ENCODE results near the gene KIF5C. TPM values are rescaled to one million over a fixed set of nuclear protein-coding genes. Genes with fewer than 3 reads are reported as not detected.

The KIF5C gene
- total RNA-seq, 2 experiments from 2014 or later: 13.5 to 14.1 TPM

GRCh38 chr2:148947299-148947698, 72.3 kb downstream of the KIF5C start:
- DNase-seq: no peak
- no peaks in the 10 kb centered on the region for H3K4me1 Mint-ChIP-seq
- ATAC-seq: no peak
- H3K4me3 Mint-ChIP-seq: no peak overlapping the region
- intact Hi-C loops (cut with DNase I, micrococcal nuclease): no loop called here
- POLR2A ChIA-PET: no interaction called here
- H3K9me3 Mint-ChIP-seq (ENCODE audit: low read depth): no peaks in the 10 kb centered on the region
- H3K27ac Mint-ChIP-seq: no peak overlapping the region
- H3K27me3 Mint-ChIP-seq: no peaks in the 10 kb centered on the region
- peaks cover 20% of the 10 kb centered on the region for H3K36me3 Mint-ChIP-seq (ENCODE audit: low read depth)
- CTCF ChIA-PET: no interaction called here

- ChIA-PET CTCF (no interaction called here), POLR2A (no interaction called here)
- intact Hi-C loops (cut with DNase I, micrococcal nuclease): no loop called here
- Mint-ChIP-seq H3K27me3 (no peaks in the 10 kb centered on the region), H3K36me3 (ENCODE audit: low read depth) (peaks cover 13% of the 10 kb centered on the region), H3K27ac (no peak overlapping the region), H3K4me1 (no peaks in the 10 kb centered on the region), H3K9me3 (ENCODE audit: low read depth) (no peaks in the 10 kb centered on the region), H3K4me3 (no peak overlapping the region)
- DNase-seq (no peak), ATAC-seq (no peak)
Observed at GRCh38 chr2:148948868-148949267, 73.8 kb downstream of the KIF5C start.

GRCh38 chr2:148949348-148949747, 74.3 kb downstream of the KIF5C start:
- no peaks in the 10 kb centered on the region for H3K27me3 Mint-ChIP-seq
- H3K27ac Mint-ChIP-seq: no peak overlapping the region
- ATAC-seq: no peak

GRCh38 chr2:148952621-148953020, 77.6 kb downstream of the KIF5C start:
- H3K27ac Mint-ChIP-seq: no peak overlapping the region
- no peaks in the 10 kb centered on the region for H3K27me3 Mint-ChIP-seq

More at GRCh38 chr2:148949348-148949747, 74.3 kb downstream of the KIF5C start:
- H3K36me3 Mint-ChIP-seq (ENCODE audit: low read depth): peaks cover 13% of the 10 kb centered on the region
- CTCF ChIA-PET: no interaction called here
- DNase-seq: no peak
- POLR2A ChIA-PET: no interaction called here
- intact Hi-C loops (cut with DNase I, micrococcal nuclease): no loop called here
- H3K4me3 Mint-ChIP-seq: no peak overlapping the region
- no peaks in the 10 kb centered on the region for H3K9me3 Mint-ChIP-seq (ENCODE audit: low read depth)
- H3K4me1 Mint-ChIP-seq: no peaks in the 10 kb centered on the region

GRCh38 chr2:148953426-148953825, 78.4 kb downstream of the KIF5C start:
- Mint-ChIP-seq H3K36me3 (ENCODE audit: low read depth) (peaks cover 10% of the 10 kb centered on the region), H3K9me3 (ENCODE audit: low read depth) (no peaks in the 10 kb centered on the region), H3K4me1 (no peaks in the 10 kb centered on the region), H3K4me3 (no peak overlapping the region), H3K27me3 (no peaks in the 10 kb centered on the region), H3K27ac (no peak overlapping the region)
- ChIA-PET CTCF (no interaction called here), POLR2A (no interaction called here)
- ATAC-seq (no peak), DNase-seq (no peak)
- intact Hi-C loops (cut with DNase I, micrococcal nuclease): no loop called here

More at GRCh38 chr2:148952621-148953020, 77.6 kb downstream of the KIF5C start:
- ChIA-PET CTCF (interaction anchor here (1.2 kb wide), 1 partner anchor 40 kb away, joined by 3 read pairs; no protein-coding TSS in a partner anchor), POLR2A (no interaction called here)
- ATAC-seq (no peak), DNase-seq (no peak)
- intact Hi-C loops (cut with DNase I, micrococcal nuclease): no loop called here
- H3K9me3 Mint-ChIP-seq (ENCODE audit: low read depth): no peaks in the 10 kb centered on the region
- peaks cover 11% of the 10 kb centered on the region for H3K36me3 Mint-ChIP-seq (ENCODE audit: low read depth)
- no peak overlapping the region for H3K4me3 Mint-ChIP-seq
- no peaks in the 10 kb centered on the region for H3K4me1 Mint-ChIP-seq

GRCh38 chr2:148954536-148954935, 79.5 kb downstream of the KIF5C start:
- no peak overlapping the region for H3K4me3 Mint-ChIP-seq
- H3K9me3 Mint-ChIP-seq (ENCODE audit: low read depth): no peaks in the 10 kb centered on the region
- no peaks in the 10 kb centered on the region for H3K4me1 Mint-ChIP-seq
- ChIA-PET POLR2A (no interaction called here), CTCF (no interaction called here)
- ATAC-seq (no peak), DNase-seq (no peak)
- peaks cover 9% of the 10 kb centered on the region for H3K36me3 Mint-ChIP-seq (ENCODE audit: low read depth)
- intact Hi-C loops (cut with DNase I, micrococcal nuclease): no loop called here
- H3K27me3 Mint-ChIP-seq: no peaks in the 10 kb centered on the region
- H3K27ac Mint-ChIP-seq: no peak overlapping the region

- H3K4me1 Mint-ChIP-seq: no peaks in the 10 kb centered on the region
- intact Hi-C loops (cut with DNase I, micrococcal nuclease): no loop called here
- peaks cover 2% of the 10 kb centered on the region for H3K36me3 Mint-ChIP-seq (ENCODE audit: low read depth)
- ATAC-seq (no peak), DNase-seq (no peak)
- H3K9me3 Mint-ChIP-seq (ENCODE audit: low read depth): no peaks in the 10 kb centered on the region
- no peak overlapping the region for H3K27ac Mint-ChIP-seq
- CTCF ChIA-PET: no interaction called here
- H3K27me3 Mint-ChIP-seq: no peaks in the 10 kb centered on the region
- POLR2A ChIA-PET: no interaction called here
- no peak overlapping the region for H3K4me3 Mint-ChIP-seq
Observed at GRCh38 chr2:148955798-148956197, 80.8 kb downstream of the KIF5C start.

GRCh38 chr2:148957023-148957422, 82.0 kb downstream of the KIF5C start:
- H3K4me3 Mint-ChIP-seq: no peak overlapping the region
- H3K4me1 Mint-ChIP-seq: no peaks in the 10 kb centered on the region
- no peaks in the 10 kb centered on the region for H3K27me3 Mint-ChIP-seq
- intact Hi-C loops (cut with DNase I, micrococcal nuclease): no loop called here
- ChIA-PET CTCF (interaction anchor here (0.8 kb wide), 1 partner anchor 30 kb away, joined by 3 read pairs; no protein-coding TSS in a partner anchor), POLR2A (no interaction called here)
- DNase-seq (no peak), ATAC-seq (no peak)
- peaks cover 2% of the 10 kb centered on the region for H3K36me3 Mint-ChIP-seq (ENCODE audit: low read depth)
- no peaks in the 10 kb centered on the region for H3K9me3 Mint-ChIP-seq (ENCODE audit: low read depth)
- H3K27ac Mint-ChIP-seq: no peak overlapping the region

GRCh38 chr2:148959745-148960144, 84.7 kb downstream of the KIF5C start:
- Mint-ChIP-seq H3K4me3 (no peak overlapping the region), H3K9me3 (ENCODE audit: low read depth) (no peaks in the 10 kb centered on the region), H3K36me3 (ENCODE audit: low read depth) (peaks cover 2% of the 10 kb centered on the region), H3K27ac (no peak overlapping the region), H3K27me3 (no peaks in the 10 kb centered on the region), H3K4me1 (no peaks in the 10 kb centered on the region)
- CTCF ChIA-PET: no interaction called here
- POLR2A ChIA-PET: no interaction called here
- ATAC-seq (no peak), DNase-seq (no peak)
- intact Hi-C loops (cut with DNase I, micrococcal nuclease): no loop called here

GRCh38 chr2:148960483-148960882, 85.5 kb downstream of the KIF5C start:
- ChIA-PET CTCF (no interaction called here), POLR2A (no interaction called here)
- no peaks in the 10 kb centered on the region for H3K9me3 Mint-ChIP-seq (ENCODE audit: low read depth)
- DNase-seq (no peak), ATAC-seq (no peak)
- H3K27ac Mint-ChIP-seq: no peak overlapping the region
- intact Hi-C loops (cut with DNase I, micrococcal nuclease): no loop called here
- H3K36me3 Mint-ChIP-seq (ENCODE audit: low read depth): peaks cover 2% of the 10 kb centered on the region
- H3K27me3 Mint-ChIP-seq: no peaks in the 10 kb centered on the region
- no peaks in the 10 kb centered on the region for H3K4me1 Mint-ChIP-seq
- H3K4me3 Mint-ChIP-seq: no peak overlapping the region

GRCh38 chr2:148963461-148963860, 88.4 kb downstream of the KIF5C start:
- H3K4me1 Mint-ChIP-seq: no peaks in the 10 kb centered on the region
- POLR2A ChIA-PET: no interaction called here
- H3K4me3 Mint-ChIP-seq: no peak overlapping the region
- DNase-seq (no peak), ATAC-seq (no peak)
- H3K27me3 Mint-ChIP-seq: no peaks in the 10 kb centered on the region
- H3K9me3 Mint-ChIP-seq (ENCODE audit: low read depth): no peaks in the 10 kb centered on the region
- peaks cover 2% of the 10 kb centered on the region for H3K36me3 Mint-ChIP-seq (ENCODE audit: low read depth)
- intact Hi-C loops (cut with DNase I, micrococcal nuclease): no loop called here
- H3K27ac Mint-ChIP-seq: no peak overlapping the region
- CTCF ChIA-PET: interaction anchor here (1.2 kb wide), 1 partner anchor 52 kb away, joined by 3 read pairs; no protein-coding TSS in a partner anchor

GRCh38 chr2:148965623-148966437, 90.8 kb downstream of the KIF5C start:
- H3K4me1 Mint-ChIP-seq: peaks cover 1% of the 10 kb centered on the region
- H3K4me3 Mint-ChIP-seq: no peak overlapping the region
- intact Hi-C loops (cut with DNase I, micrococcal nuclease): no loop called here
- no peaks in the 10 kb centered on the region for H3K9me3 Mint-ChIP-seq (ENCODE audit: low read depth)
- peaks cover 2% of the 10 kb centered on the region for H3K36me3 Mint-ChIP-seq (ENCODE audit: low read depth)
- no peak for ATAC-seq
- POLR2A ChIA-PET: no interaction called here
- no peak overlapping the region for H3K27ac Mint-ChIP-seq
- CTCF ChIA-PET: interaction anchor here (0.6 to 1.5 kb wide), 4 partner anchors 39 to 342 kb away, joined by 3 to 4 read pairs (median 3); no protein-coding TSS in a partner anchor
- H3K27me3 Mint-ChIP-seq: no peaks in the 10 kb centered on the region
- DNase-seq: no peak
